HCT116 (cell line): ENCODE data around the gene WDSUB1. TPM values are rescaled to one million over a fixed set of nuclear protein-coding genes. Genes with fewer than 3 reads are reported as not detected.

Experiments used
- ATAC-seq: fragments of 200-7000 bp; cut with Tn5 transposase; 2 replicates; pipeline ENCODE4 v1.9.1; 2020; ENCODE audit warnings: mild to moderate bottlenecking, moderate library complexity
- BruUV-seq: library from RNA; stranded (reverse); fragments of 400-500 nt; replicated peaks from 2 replicates; lab custom pipeline; 2021; lab: Mats Ljungman, UMichigan
- CTCF ChIA-PET: fragments of 300-600 bp; sonication (Branson Sonifier 250); formaldehyde crosslinking; loops from one replicate; lab custom pipeline; 2021; ENCODE audit warnings: antibody characterized with exemption; lab: Charles Lee
- POLR2A ChIA-PET: fragments of 300-600, 350-600 bp; sonication (Branson Sonifier 250); formaldehyde crosslinking; loops from one replicate; lab custom pipeline; 2021; ENCODE audit warnings: antibody characterized with exemption; lab: Charles Lee
- RAD21 ChIA-PET, 2 experiments: fragments of 300-600 bp; sonication (Branson Sonifier 250); formaldehyde crosslinking; loops; one replicate each; lab custom pipeline; 2023; ENCODE audit warnings: low total read pairs in 2 of 2; ENCODE audit not compliant: uncharacterized antibody in 2 of 2, unreplicated experiment in 2 of 2, low non-redundant PET in 1 of 2; lab: Charles Lee
- DNase-seq: peaks from one replicate; pipeline ENCODE4 v3.0.0-alpha.2; 2010; ENCODE audit warnings: low read depth, low spot score
- H2AFZ ChIP-seq: fragments of 200-600 bp; shearing (Covaris generic), sonication (generic); 2 replicates; pipeline ENCODE4 v1.6.1; 2017; ENCODE audit warnings: low read depth, mixed run types, mixed read lengths, antibody characterized with exemption, low read length; ENCODE audit not compliant: poor library complexity, severe bottlenecking
- H3K27ac ChIP-seq: 2 replicates; pipeline ENCODE4 v1.5.1; 2012; ENCODE audit warnings: low read depth, low read length
- H3K27me3 ChIP-seq: fragments of 200-600 bp; sonication (generic); 2 replicates; pipeline ENCODE4 v1.6.1; 2016; ENCODE audit warnings: mixed run types, low read length, mixed read lengths; ENCODE audit not compliant: insufficient read depth
- H3K36me3 ChIP-seq, 2 experiments: fragments of 200-500 bp in 1 of 2; fragments of 200-600 bp in 1 of 2; sonication (Bioruptor generic) in 1 of 2; sonication (generic) in 1 of 2; 2 replicates each; pipeline versions ENCODE4 v1.5.1 to v1.6.1; 2014 to 2016; ENCODE audit warnings: low read length in 2 of 2, inconsistent platforms in 1 of 2, mixed read lengths in 1 of 2, mixed run types in 1 of 2; ENCODE audit not compliant: insufficient read depth in 2 of 2, control insufficient read depth in 1 of 2
- H3K4me1 ChIP-seq, 2 experiments: fragments of 200-600 bp in 1 of 2; sonication (generic) in 1 of 2; 2 replicates each; pipeline versions ENCODE4 v1.5.1 to v1.6.1; 2012 to 2017; ENCODE audit warnings: low read length in 2 of 2, inconsistent platforms in 1 of 2, mild to moderate bottlenecking in 1 of 2, mixed read lengths in 1 of 2, mixed run types in 1 of 2, moderate library complexity in 1 of 2; ENCODE audit not compliant: insufficient read depth in 2 of 2, control insufficient read depth in 1 of 2
- H3K4me2 ChIP-seq: fragments of 200-600 bp; sonication (generic); 2 replicates; pipeline ENCODE4 v1.6.1; 2017; ENCODE audit warnings: mixed run types, low read length, mixed read lengths
- H3K4me3 ChIP-seq, 2 experiments: fragments of 200-600 bp in 1 of 2; sonication (generic) in 1 of 2; replicated peaks in 1 of 2; 2 replicates each; pipeline ENCODE4 v1.5.1; 2011 to 2016; ENCODE audit warnings: low read length in 2 of 2, control low read depth in 1 of 2, low read depth in 1 of 2, mild to moderate bottlenecking in 1 of 2, mixed read lengths in 1 of 2, mixed run types in 1 of 2
- H3K79me2 ChIP-seq: fragments of 200-600 bp; sonication (generic); 2 replicates; pipeline ENCODE4 v1.6.1; 2017; ENCODE audit warnings: mild to moderate bottlenecking, mixed run types, low read length, moderate library complexity, mixed read lengths; ENCODE audit not compliant: insufficient read depth
- H3K9ac ChIP-seq: fragments of 200-600 bp; sonication (generic); 2 replicates; pipeline ENCODE4 v1.6.1; 2016; ENCODE audit warnings: low read length, mixed read lengths
- H3K9me2 ChIP-seq: fragments of 200-600 bp; sonication (generic), shearing (Covaris generic); 2 replicates; pipeline ENCODE4 v1.6.1; 2017; ENCODE audit warnings: mixed run types, mild to moderate bottlenecking, moderate library complexity; ENCODE audit not compliant: insufficient read depth
- H3K9me3 ChIP-seq, 2 experiments: fragments of 200-500 bp in 1 of 2; fragments of 200-600 bp in 1 of 2; sonication (Bioruptor generic) in 1 of 2; sonication (generic) in 1 of 2; 2 replicates each; pipeline ENCODE4 v1.6.1; 2014 to 2017; ENCODE audit warnings: low read length in 2 of 2, mixed read lengths in 2 of 2, inconsistent platforms in 1 of 2, low read depth in 1 of 2, mild to moderate bottlenecking in 1 of 2, mixed run types in 1 of 2, moderate library complexity in 1 of 2; ENCODE audit not compliant: control insufficient read depth in 1 of 2, insufficient read depth in 1 of 2
- H4K20me1 ChIP-seq: fragments of 200-600 bp; sonication (generic), shearing (Covaris generic); 2 replicates; pipeline ENCODE4 v1.6.1; 2017; ENCODE audit warnings: mixed run types, mild to moderate bottlenecking, moderate library complexity; ENCODE audit not compliant: insufficient read depth
- CTCF ChIP-seq, 3 experiments: fragments of 200-600 bp in 1 of 3; sonication (generic) in 1 of 3; IDR thresholded peaks in 2 of 3; conservative IDR thresholded peaks in 1 of 3; 2 replicates each; pipeline ENCODE4 v1.5.1; 2012 to 2017; ENCODE audit warnings: low read depth in 2 of 3, low read length in 2 of 3, antibody characterized with exemption in 1 of 3, borderline replicate concordance in 1 of 3, control low read depth in 1 of 3, mild to moderate bottlenecking in 1 of 3, mixed read lengths in 1 of 3, mixed run types in 1 of 3, moderate library complexity in 1 of 3; ENCODE audit not compliant: insufficient read depth in 1 of 3
- ELF1 ChIP-seq: IDR thresholded peaks from 2 replicates; pipeline ENCODE4 v1.6.1; 2012; ENCODE audit warnings: low read depth, borderline replicate concordance
- EZH2phosphoT487 ChIP-seq: fragments of 200-600 bp; IDR thresholded peaks from 2 replicates; pipeline ENCODE4 v1.6.1; 2018; ENCODE audit warnings: antibody characterized with exemption, borderline replicate concordance
- FOSL1 ChIP-seq: IDR thresholded peaks from 2 replicates; pipeline ENCODE4 v1.6.1; 2012; ENCODE audit warnings: low read depth
- JUND ChIP-seq: IDR thresholded peaks from 2 replicates; pipeline ENCODE4 v1.6.1; 2012
- MAX ChIP-seq: IDR thresholded peaks from 2 replicates; pipeline ENCODE4 v1.6.1; 2012
- SP1 ChIP-seq: IDR thresholded peaks from 2 replicates; pipeline ENCODE4 v1.6.1; 2012; ENCODE audit warnings: low read depth
- TCF7L2 ChIP-seq: IDR thresholded peaks from 2 replicates; pipeline ENCODE4 v1.7.0; 2011; ENCODE audit warnings: borderline replicate concordance, inconsistent platforms; ENCODE audit not compliant: insufficient read depth, insufficient read length; ENCODE audit errors: extremely low read depth
- ZFX ChIP-seq: fragments of 450-650 bp; IDR thresholded peaks from 2 replicates; pipeline ENCODE4 v1.6.1; 2017
- ZNF274 ChIP-seq: fragments of 200-500 bp; sonication (Bioruptor generic); IDR thresholded peaks from 2 replicates; pipeline ENCODE4 v1.6.1; 2014; ENCODE audit warnings: mild to moderate bottlenecking, low read depth, low read length, inconsistent platforms
- intact Hi-C: fragments of 100-400 bp; cut with micrococcal nuclease; formaldehyde crosslinking; loops from 2 replicates; pipeline ENCODE4 v1.10.0; 2022
- total RNA-seq: library from RNA; stranded (reverse); gene quantifications from one replicate; pipeline ENCODE4 v1.2.1, GENCODE V29; 2021; ENCODE audit not compliant: unreplicated experiment

The WDSUB1 gene
- total RNA-seq, 1 experiment from 2014 or later: 8.8 TPM

GRCh38 chr2:159287733-159288132 lies 1.2 kb upstream of the WDSUB1 start:
- TF ChIP-seq EZH2phosphoT487 (no peak), ELF1 (no peak), SP1 (no peak), FOSL1 (no peak), CTCF (IDR thresholded peaks at IDR 0.05 in 2 of 3, conservative IDR thresholded peaks at IDR 0.05 in 1 of 3; ENCODE audit: borderline replicate concordance in 1 of 3, insufficient read depth in 1 of 3, low read depth in 2 of 3, low read length in 2 of 3) (no peak), ZNF274 (no peak), TCF7L2 (no peak), JUND (no peak), ZFX (no peak), MAX (no peak)
- Histone ChIP-seq H3K27ac (peak overlapping the region; percentile 86; the same call in 1 of the 2 replicates), H3K79me2 (peaks cover 10% of the 10 kb centered on the region), H3K9me3 (no peaks in the 10 kb centered on the region), H3K36me3 (no peaks in the 10 kb centered on the region), H3K4me1 (peaks cover 7 to 29% of the 10 kb centered on the region in 2 experiments), H2AFZ (no peak overlapping the region), H3K9ac (no peak overlapping the region), H3K4me2 (peak overlapping the region; percentile 93; the same call in 1 of the 2 replicates), H4K20me1 (no peaks in the 10 kb centered on the region), H3K27me3 (no peaks in the 10 kb centered on the region), H3K9me2 (no peaks in the 10 kb centered on the region), H3K4me3 (peak overlapping the region in 1 of 2 experiments; percentile 73; a peak in 1 of 4 replicates)
- RAD21 ChIA-PET: no interaction called here
- intact Hi-C loops: loop anchor here (5.0 kb wide), 1 partner anchor 330 kb away; the partner anchor contains the start of gene BAZ2B
- no peak for DNase-seq
- ATAC-seq: no peak
- CTCF ChIA-PET: no interaction called here
- BruUV-seq: no TSS peak
- POLR2A ChIA-PET: no interaction called here
